ENCODE measurements around the gene BTBD6.
"Not testable (repeated sequence)": the region's sequence is repeated elsewhere in the genome, so short reads cannot be mapped to it uniquely, and the experiment has no call there.

Gene BTBD6

DNA sequence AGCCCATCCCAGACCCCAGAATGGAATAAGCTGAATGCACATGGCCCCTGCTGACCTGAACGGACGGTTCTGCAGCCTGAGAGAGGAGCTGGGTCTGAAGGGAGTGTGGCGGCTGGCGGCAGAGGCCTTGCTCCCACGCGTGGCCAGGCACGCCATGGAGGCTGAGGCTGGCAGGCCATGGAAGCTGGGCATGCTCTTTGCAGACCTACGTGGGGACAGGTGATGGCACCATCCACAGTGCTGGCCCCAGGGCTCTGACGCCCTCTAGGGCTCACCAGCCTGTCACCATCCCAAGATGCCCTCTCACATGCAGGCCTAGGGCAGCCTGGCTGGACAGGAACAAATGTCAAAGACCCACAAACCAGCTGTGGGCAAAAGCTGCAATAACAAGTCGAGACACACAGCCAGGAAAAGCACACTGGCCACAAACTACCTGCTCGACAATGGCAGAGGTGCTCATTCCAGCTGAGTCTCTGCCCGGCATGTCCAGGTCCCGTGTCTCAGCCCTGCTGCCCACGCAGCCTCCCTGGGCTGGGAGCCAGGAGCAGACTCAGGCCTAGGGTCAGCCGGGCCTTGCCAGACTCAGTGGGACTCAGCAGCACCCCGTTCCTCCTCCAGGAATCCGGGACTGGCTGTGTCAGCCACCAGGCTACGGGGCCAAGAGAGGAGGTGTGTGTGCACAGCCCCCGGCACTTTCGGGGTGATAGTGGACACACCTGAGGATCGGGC, 19.7 kb downstream of the BTBD6 start:
- H3K4me3 Mint-ChIP-seq = no peak overlapping the region
- H3K27ac Mint-ChIP-seq = no peak overlapping the region
- no peaks in the 10 kb centered on the region for H3K9me3 Mint-ChIP-seq
- H3K4me1 Mint-ChIP-seq (ENCODE audit: low read depth) = no peaks in the 10 kb centered on the region
- H3K27me3 Mint-ChIP-seq = no peaks in the 10 kb centered on the region
- peaks cover 13% of the 10 kb centered on the region for H3K36me3 Mint-ChIP-seq (ENCODE audit: low read depth)

DNA sequence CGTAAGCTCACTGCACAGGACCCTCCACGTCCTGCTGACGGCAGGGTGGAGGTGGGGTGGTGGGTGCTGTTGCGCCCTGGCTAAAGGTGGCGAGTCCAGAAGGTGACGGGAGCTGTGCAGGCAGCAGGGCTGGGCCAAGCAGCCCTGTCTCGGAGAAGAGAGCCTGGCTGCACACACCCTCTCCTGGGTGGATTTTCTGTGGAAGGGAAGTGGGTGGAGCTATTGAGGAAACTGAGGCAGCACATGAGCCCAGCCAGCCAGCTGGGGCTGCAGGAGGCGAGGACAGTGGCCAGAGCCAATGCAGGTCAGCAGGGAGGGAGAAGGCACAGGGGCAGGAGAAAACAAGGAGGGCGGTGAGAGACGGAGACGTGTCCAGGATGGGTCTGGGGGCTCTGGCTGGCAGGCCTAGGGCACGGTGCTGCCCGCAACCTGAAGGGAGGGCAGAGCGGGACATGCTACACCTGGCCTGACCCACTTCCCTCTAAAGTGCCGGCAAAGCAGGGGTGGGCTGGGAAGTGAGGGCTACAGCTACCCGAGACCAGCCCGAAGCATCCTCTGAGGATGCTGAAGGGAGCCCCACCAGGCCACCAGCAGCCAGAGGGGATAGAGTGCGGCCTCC, 20.5 kb downstream of the BTBD6 start:
- Mint-ChIP-seq H3K27ac (no peak overlapping the region), H3K27me3 (no peaks in the 10 kb centered on the region), H3K4me1 (ENCODE audit: low read depth) (no peaks in the 10 kb centered on the region), H3K9me3 (no peaks in the 10 kb centered on the region), H3K36me3 (ENCODE audit: low read depth) (peaks cover 11% of the 10 kb centered on the region), H3K4me3 (no peak overlapping the region)

DNA sequence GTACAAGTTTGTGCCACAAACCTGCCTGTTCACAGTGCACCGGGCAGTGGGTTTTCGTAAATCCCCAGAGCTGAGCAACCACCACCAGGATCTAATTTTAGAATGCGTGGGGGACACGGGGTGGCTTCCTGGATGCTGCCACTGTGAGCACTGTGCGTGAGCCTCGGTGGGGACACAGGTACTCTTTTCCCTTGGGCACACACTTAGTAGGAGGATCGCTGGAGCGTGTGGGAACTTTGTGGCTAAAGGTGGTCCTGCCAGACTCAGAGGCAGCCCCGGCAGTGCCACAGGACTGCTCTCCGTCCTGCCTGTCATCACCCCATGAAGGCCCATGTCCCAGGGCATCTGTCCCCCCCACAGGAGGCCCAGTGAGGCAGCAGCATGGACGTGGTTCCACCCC, 21.1 kb downstream of the BTBD6 start:
- Mint-ChIP-seq H3K9me3 (no peaks in the 10 kb centered on the region), H3K4me3 (no peak overlapping the region), H3K36me3 (ENCODE audit: low read depth) (peaks cover 8% of the 10 kb centered on the region), H3K27ac (no peak overlapping the region), H3K27me3 (no peaks in the 10 kb centered on the region), H3K4me1 (ENCODE audit: low read depth) (no peaks in the 10 kb centered on the region)

DNA sequence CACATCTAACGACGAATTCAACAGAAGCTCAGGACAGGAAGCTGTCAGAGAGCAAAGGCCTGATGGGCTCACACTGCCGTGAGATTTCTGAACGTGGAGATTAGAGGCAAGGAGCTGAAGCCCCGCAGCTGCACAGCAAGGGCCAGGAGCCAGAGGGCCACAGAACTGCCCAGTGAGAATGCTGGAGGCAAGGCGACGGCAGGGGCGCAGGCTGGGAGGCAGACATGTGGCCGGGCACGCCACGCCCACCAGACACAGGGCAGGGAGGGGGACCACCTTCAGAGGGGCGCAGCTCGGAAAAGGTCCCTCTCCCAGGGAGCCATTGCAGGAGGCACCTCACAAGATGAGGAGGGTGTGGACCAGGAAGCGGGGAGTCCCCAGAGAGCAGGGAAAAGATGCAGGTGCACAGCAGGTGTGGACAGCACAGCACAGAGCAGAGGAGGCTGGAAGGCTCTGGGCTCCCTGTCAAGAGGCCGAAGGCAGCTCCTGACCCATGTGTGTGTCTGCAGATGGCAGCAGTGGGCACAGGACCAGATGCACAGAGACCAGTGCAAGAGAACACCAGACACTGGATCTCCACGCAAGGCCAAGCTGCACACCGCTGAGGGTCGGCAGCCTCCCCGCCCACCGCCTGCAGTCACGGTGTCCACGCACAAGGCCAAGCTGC, 23.0 kb downstream of the BTBD6 start:
- Mint-ChIP-seq H3K4me1 (ENCODE audit: low read depth) (no peaks in the 10 kb centered on the region), H3K27me3 (no peaks in the 10 kb centered on the region), H3K27ac (no peak overlapping the region), H3K36me3 (ENCODE audit: low read depth) (peaks cover 4% of the 10 kb centered on the region), H3K9me3 (no peaks in the 10 kb centered on the region), H3K4me3 (no peak overlapping the region)

DNA sequence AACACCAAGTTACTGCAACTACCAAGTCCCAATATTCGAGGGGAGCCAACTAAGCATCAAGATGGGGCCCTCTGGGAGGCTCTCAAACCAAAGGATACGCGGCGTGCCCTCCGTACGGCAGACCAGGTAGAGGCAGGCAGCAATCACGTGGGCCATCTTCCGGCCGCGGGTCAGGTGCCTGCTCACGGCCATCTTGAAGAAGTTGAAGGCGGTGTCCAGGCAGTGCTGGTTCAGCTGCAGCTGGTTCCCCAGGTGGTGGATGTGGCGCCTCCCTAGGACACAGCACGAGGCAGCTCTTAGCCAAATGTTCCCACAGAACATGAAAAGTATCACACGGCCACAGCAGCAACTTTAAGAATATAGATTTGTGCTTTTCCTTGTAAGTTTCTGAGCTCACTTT, 24.3 kb downstream of the BTBD6 start:
- no peaks in the 10 kb centered on the region for H3K9me3 Mint-ChIP-seq
- no peak overlapping the region for H3K4me3 Mint-ChIP-seq
- H3K4me1 Mint-ChIP-seq (ENCODE audit: low read depth) = no peaks in the 10 kb centered on the region
- H3K27ac Mint-ChIP-seq = no peak overlapping the region
- no peaks in the 10 kb centered on the region for H3K27me3 Mint-ChIP-seq
- no peaks in the 10 kb centered on the region for H3K36me3 Mint-ChIP-seq (ENCODE audit: low read depth)

DNA sequence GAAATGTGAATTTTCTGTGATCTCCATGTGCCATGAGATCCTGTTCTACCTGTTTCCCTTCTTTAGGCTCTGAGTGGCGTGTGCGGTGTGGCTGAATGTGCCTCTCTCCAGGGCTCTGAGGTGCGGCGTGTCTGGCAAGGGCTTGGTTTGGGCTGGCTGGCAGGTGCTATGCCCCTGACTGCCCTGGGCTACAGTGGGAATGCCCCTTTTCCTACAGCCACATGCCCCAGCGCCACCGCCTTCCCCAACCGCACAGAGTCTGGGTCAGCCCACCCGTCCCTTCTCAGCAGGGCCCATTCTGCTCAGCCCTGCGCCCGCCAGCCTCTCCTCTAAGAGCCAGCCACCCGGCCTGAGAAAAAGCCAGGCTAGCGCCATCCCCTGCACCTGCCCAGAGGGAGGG, 24.7 kb downstream of the BTBD6 start:
- Mint-ChIP-seq H3K4me1 (ENCODE audit: low read depth) (no peaks in the 10 kb centered on the region), H3K4me3 (no peak overlapping the region), H3K36me3 (ENCODE audit: low read depth) (no peaks in the 10 kb centered on the region), H3K9me3 (no peaks in the 10 kb centered on the region), H3K27me3 (no peaks in the 10 kb centered on the region), H3K27ac (no peak overlapping the region)

DNA sequence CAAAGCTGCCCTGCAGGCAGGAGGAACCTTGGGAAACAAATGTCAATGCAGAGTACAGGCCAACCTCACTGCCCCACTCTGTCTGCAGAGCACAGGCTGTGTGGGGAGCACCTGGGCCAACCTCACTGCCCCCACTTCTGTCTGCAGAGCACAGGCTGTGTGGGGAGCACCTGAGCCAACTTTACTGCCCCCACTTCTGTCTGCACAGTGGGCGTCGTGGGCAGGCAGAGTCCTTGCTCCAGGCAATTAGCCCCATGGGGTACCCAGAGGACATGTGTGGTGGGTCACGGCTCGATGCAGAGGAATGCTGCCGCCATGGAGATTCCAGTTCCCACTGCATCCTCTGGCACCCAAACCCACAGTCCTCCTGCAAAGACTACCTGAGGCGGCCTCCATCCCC, 26.3 kb downstream of the BTBD6 start:
- Mint-ChIP-seq H3K36me3 (ENCODE audit: low read depth) (no peaks in the 10 kb centered on the region), H3K4me1 (ENCODE audit: low read depth) (no peaks in the 10 kb centered on the region), H3K4me3 (no peak overlapping the region), H3K27me3 (no peaks in the 10 kb centered on the region), H3K27ac (no peak overlapping the region), H3K9me3 (no peaks in the 10 kb centered on the region)

DNA sequence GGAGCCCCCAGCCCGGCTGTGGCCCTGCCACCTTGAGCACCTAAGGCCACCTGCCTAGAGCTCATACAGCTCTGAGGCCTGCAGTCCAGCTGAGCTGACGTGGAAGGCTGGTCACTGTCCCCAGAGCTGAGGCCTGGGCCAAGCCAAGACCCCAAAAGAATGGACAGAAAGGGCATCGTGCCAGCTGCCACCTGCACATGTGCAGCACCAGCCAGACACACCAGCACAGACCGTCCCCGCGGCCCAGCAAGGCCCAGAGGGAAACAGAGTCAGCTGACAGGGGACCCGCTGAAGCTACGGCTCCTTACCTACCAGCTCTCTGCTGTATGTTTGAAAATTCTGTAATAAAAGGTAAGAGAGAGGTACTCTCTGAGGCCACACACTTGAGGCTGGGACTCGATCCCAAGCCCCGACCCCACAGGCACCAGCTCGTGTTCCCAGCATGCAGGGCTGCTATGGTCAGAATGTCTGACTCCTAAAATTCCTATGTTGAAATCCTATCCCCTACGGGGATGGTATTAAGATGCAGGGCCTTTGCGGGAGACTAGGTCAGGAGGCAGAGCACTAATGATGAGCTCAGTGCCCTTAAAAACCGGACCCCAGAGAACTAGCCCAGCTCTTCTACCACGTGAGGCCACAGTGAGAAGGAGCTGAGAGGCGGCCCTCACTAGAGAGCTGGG, 27.1 kb downstream of the BTBD6 start:
- Mint-ChIP-seq H3K27ac (no peak overlapping the region), H3K9me3 (no peaks in the 10 kb centered on the region), H3K4me3 (no peak overlapping the region)

DNA sequence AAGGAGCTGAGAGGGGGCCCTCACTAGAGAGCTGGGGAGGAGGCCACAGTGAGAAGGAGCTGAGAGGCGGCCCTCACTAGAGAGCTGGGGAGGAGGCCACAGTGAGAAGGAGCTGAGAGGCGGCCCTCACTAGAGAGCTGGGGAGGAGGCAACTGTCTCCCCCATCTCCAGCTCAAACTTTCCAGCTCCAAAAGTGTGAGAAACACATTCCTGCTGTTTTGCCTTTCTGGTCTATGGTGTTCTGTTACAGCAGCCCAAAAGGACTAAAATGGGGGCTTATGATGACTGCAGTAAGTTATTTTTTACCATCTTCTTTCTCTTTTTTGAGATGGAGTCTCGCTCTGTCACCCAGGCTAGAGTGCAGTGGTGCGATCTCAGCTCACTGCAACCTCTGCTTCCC, 29.1 kb downstream of the BTBD6 start:
- not testable (repeated sequence) for H3K9me3 Mint-ChIP-seq; H3K4me3 Mint-ChIP-seq; H3K4me1 Mint-ChIP-seq (ENCODE audit: low read depth); H3K27ac Mint-ChIP-seq; H3K27me3 Mint-ChIP-seq; H3K36me3 Mint-ChIP-seq (ENCODE audit: low read depth)

More for the DNA sequence above, 27.1 kb downstream of the BTBD6 start:
- H3K4me1 Mint-ChIP-seq (ENCODE audit: low read depth) = no peaks in the 10 kb centered on the region
- no peaks in the 10 kb centered on the region for H3K27me3 Mint-ChIP-seq
- no peaks in the 10 kb centered on the region for H3K36me3 Mint-ChIP-seq (ENCODE audit: low read depth)

DNA sequence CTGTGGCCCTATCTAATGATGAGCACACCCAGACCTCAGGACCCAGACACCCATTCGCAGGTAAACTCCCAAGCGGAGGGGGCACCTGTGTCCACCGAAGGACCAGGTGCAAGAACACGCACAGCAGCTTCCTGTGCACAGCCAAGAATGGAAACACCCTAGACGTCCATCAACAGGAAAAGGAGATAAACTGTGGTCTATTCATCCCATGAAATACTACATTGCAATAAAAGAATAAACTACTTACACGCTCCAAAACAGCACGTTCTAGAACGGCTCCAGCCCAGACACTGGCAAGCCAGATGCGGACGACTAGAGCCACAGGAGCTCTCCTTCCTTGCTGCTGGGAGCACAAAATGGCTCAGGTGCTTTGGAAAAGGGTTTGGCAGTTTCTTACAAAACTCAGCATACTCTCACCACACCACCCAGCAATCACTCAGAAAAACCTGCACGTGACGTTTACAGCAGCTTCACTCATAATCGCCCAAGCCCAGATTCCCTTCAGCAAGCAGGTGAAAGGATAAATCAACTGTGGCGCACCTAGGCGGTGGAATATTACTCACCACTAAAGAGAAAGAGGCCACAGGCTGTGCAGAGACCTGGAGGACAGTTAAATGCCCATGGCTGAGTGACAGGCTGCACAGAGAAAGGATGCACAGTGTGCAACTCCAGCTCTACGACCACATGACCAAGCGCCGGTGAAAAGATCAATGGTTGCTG, 31.5 kb downstream of the BTBD6 start:
- Mint-ChIP-seq H3K9me3 (no peaks in the 10 kb centered on the region), H3K36me3 (ENCODE audit: low read depth) (peaks cover 4% of the 10 kb centered on the region), H3K27ac (no peak overlapping the region), H3K27me3 (no peaks in the 10 kb centered on the region), H3K4me1 (ENCODE audit: low read depth) (peaks cover 24% of the 10 kb centered on the region), H3K4me3 (no peak overlapping the region)

DNA sequence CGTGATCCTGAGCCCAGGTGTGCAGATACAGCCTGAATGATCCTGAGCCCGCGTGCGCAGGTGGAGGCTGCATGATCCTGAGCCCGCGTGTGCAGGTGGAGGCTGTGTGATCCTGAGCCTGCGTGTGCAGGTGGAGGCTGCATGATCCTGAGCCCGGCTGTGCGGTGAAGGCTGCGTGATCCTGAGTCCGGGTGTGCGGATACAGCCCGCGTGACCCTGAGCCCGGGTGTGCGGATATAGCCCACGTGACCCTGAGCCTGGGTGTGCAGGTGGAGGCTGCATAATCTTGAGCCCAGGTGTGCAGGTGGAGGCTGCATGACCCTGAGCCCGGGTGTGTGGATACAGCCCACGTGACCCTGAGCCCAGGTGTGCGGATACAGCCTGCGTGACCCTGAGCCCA, 32.2 kb downstream of the BTBD6 start:
- H3K27ac Mint-ChIP-seq = no peak overlapping the region
- no peaks in the 10 kb centered on the region for H3K9me3 Mint-ChIP-seq
- no peak overlapping the region for H3K4me3 Mint-ChIP-seq
- H3K27me3 Mint-ChIP-seq = no peaks in the 10 kb centered on the region
- peaks cover 24% of the 10 kb centered on the region for H3K4me1 Mint-ChIP-seq (ENCODE audit: low read depth)
- H3K36me3 Mint-ChIP-seq (ENCODE audit: low read depth) = peaks cover 10% of the 10 kb centered on the region

DNA sequence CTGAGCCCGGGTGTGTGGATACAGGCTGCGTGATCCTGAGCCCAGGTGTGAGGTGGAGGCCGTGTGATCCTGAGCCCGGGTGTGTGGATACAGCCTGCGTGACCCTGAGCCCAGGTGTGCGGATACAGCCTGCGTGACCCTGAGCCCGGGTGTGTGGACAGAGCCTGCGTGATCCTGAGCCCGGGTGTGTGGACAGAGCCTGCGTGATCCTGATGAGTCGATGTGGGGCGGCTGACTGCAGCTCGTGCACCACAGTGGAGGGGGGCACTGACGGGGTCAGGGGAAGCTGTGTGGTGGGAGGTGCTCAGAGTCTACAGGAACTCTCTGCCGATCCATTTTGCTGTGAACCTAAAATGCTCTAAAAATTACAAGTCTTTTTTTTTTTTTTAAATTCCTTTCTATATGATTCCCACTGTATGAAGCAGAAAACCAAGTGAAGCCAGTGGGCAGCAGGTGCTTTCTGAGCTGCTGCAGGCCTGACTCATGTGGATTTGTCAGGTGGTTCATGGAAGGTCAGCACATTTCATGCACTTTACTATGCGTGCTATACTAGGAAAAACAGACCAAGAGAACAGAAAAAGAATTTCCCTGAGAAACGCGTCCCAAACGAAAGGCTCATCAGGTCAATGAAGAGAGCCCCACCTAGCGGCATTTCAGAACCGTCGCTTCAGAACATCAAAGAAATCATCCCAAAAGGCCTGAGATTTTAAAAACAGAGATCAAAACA, 33.2 kb downstream of the BTBD6 start:
- peaks cover 10% of the 10 kb centered on the region for H3K36me3 Mint-ChIP-seq (ENCODE audit: low read depth)
- no peaks in the 10 kb centered on the region for H3K9me3 Mint-ChIP-seq
- no peak overlapping the region for H3K27ac Mint-ChIP-seq
- H3K4me1 Mint-ChIP-seq (ENCODE audit: low read depth) = peaks cover 24% of the 10 kb centered on the region
- H3K27me3 Mint-ChIP-seq = no peaks in the 10 kb centered on the region
- H3K4me3 Mint-ChIP-seq = no peak overlapping the region

DNA sequence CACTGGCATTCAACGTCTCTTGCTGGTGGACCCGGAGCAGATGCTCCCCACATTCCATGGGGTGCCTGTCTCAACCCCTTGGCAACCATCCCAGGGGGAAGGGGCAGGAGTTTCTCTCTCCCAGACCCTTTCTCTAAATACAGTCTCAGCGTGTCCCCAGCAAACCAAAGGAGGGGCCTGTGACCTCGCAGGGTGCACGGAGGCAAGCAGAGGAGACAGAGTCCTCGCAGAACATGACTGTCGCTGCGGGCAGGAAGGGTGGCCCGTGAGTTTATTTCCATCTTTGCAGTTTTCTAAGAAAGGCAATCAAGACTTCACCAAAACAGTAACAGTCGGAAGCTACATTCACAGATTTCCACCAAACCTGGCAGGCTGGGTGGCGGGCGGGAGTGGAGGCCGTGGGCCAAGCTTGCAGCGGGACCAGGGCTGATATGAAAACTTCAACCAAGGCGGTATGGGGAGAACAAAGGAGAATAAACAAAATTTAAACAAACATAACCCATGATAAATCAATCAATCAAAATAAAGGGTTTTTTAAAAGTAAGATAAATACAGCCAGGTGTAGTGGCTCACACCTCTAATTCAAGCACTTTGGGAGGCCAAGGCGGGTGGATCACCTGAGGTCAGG, 33.9 kb downstream of the BTBD6 start:
- no peaks in the 10 kb centered on the region for H3K27me3 Mint-ChIP-seq
- H3K27ac Mint-ChIP-seq = no peak overlapping the region
- peaks cover 24% of the 10 kb centered on the region for H3K4me1 Mint-ChIP-seq (ENCODE audit: low read depth)
- no peaks in the 10 kb centered on the region for H3K9me3 Mint-ChIP-seq
- no peak overlapping the region for H3K4me3 Mint-ChIP-seq
- H3K36me3 Mint-ChIP-seq (ENCODE audit: low read depth) = peaks cover 10% of the 10 kb centered on the region

DNA sequence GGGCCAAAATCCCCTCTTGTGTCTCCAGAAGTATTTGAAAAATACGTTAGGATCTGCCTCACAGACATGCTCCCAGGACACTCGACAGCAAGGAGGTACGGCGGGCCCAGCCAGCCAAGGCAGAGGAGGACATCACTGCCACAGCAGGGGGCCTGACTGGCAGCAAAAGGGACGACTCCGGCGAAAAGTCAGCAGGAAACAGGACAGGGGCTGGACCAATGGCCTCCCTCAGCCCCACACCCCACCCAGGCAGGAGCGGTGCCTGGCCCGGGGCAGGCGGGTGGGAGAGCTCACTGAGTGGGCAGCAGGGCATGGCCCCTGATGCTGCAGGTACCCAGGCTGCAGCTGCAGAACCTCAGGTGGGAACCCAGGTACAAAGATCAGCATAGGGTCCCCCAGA, 34.7 kb downstream of the BTBD6 start:
- no peaks in the 10 kb centered on the region for H3K27me3 Mint-ChIP-seq
- peaks cover 24% of the 10 kb centered on the region for H3K4me1 Mint-ChIP-seq (ENCODE audit: low read depth)
- H3K27ac Mint-ChIP-seq = no peak overlapping the region
- peaks cover 10% of the 10 kb centered on the region for H3K36me3 Mint-ChIP-seq (ENCODE audit: low read depth)
- H3K4me3 Mint-ChIP-seq = no peak overlapping the region
- no peaks in the 10 kb centered on the region for H3K9me3 Mint-ChIP-seq

Measured in stimulated activated naive CD8-positive, alpha-beta T cell treated with anti-CD3 and anti-CD28 coated beads, Interleukin-15, Interleukin-2, amounts not matched to agents 100 ng/mL and 50 ng/mL, for 24 hours (primary cell).